Coronary artery (tissue), 2 donors: ENCODE data around the gene ZNF554.
A peak's percentile ranks its signal among the peaks of the same experiment; 100 is the strongest.

Experiments used
- DNase-seq: peaks from one replicate; pipeline ENCODE4 v3.0.0-alpha.2; 2017; ENCODE audit warnings: low spot score
- H3K27ac ChIP-seq, 2 donors: fragments of 200-600 bp; sonication (generic); one replicate each; pipeline ENCODE4 v1.5.1; 2016 to 2019
- H3K4me3 ChIP-seq: fragments of 200-600 bp; sonication (generic); 2 replicates; pipeline ENCODE4 v1.5.1; 2016; ENCODE audit warnings: mild to moderate bottlenecking, moderate library complexity
- CTCF ChIP-seq: fragments of 200-600 bp; sonication (generic); IDR thresholded peaks from one replicate; pipeline ENCODE4 v1.5.1; 2019; ENCODE audit warnings: antibody characterized with exemption

ZNF554 gene

DNA sequence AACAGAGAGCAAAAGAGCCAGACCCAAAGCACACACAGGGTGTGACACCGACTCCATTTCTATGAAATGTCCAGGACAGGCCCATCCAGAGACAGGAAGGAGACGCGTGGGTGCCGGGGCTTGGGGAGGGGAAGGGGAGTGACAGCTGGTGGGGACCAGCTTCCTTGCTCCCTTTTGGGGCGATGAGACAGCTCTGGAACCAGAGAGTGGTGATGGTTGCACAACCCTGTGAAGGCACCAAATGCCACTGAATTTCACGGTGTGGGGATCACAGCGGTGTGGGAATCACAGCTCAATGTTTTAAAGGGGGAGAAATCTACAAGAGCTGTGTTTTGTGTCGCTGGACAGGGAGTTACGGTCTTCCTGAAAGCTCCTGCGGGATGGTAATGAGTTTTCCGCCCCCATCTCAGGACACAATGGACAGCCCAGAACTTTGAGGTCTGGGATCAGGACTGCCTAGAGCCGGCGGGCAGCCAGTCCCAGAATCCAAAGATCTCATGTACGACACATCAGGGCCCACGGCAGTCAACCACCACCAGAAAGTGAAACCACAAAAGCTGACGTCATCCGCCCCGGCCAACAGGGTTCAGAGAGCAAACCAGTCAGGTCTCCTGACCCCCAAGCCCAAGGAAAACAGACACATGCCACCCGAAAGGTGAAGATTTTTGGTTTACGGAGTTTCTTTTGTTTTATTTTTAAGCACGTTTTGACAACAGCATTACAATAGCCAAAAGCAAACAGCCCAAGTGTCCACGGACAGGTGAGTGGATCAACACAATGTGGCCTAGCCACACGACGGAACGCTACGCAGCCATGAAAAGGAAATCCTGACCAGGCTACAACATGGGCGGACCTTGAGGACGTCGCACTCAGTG lies 43.9 kb upstream of the ZNF554 start:
- H3K27ac ChIP-seq, result peak overlapping the region; percentile 46 to 79
- no peak for DNase-seq
- H3K4me3 ChIP-seq, result peak overlapping the region; percentile 51
- TF ChIP-seq CTCF, result no peak

DNA sequence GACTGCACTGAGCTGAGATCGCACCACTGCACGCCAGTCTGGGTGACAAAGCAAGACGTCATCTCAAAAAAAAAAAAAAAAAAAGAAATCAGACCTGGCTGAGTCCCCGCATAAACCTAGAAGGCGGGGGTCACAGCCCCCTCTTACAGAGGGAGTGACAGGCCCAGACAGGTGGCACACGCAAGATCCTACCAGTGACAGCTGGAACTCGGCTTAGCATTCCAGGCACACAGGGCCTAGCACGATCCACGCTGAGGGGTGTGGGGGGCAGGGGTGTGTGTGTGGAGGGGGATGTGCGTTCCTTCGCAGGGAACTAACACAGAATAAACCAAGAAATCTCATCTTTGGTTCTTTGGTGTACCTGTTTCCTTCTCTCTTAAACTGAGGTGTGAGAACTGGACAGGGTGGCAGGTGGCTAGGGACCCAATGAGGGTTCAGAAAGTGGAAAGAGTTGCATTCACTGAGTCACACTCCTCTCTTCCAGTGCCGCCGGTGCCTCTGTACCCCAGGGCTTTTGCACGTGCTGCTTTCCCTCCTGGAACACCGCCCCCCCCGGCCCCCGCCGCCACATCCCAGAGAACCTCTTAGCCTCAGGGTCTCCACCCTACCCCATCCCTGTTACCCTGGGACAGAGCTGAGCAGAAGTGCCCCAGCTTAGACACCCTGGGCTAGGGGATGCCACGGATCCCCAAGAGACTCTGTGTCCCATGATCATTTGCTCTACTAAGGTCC lies 41.5 kb upstream of the ZNF554 start:
- DNase-seq, result no peak
- no peak overlapping the region for H3K27ac ChIP-seq
- no peak overlapping the region for H3K4me3 ChIP-seq
- no peak for TF ChIP-seq CTCF

- H3K4me3 ChIP-seq, result no peak overlapping the region
- DNase-seq, result no peak
- no peak for TF ChIP-seq CTCF
- H3K27ac ChIP-seq, result no peak overlapping the region
These were observed 40.4 kb upstream of the ZNF554 start for GRCh38 chr19:2779121-2779740.

GRCh38 chr19:2780284-2780683 lies 39.4 kb upstream of the ZNF554 start:
- Histone ChIP-seq H3K4me3 (no peak overlapping the region), H3K27ac (no peak overlapping the region)
- no peak for TF ChIP-seq CTCF
- DNase-seq, result no peak

DNA sequence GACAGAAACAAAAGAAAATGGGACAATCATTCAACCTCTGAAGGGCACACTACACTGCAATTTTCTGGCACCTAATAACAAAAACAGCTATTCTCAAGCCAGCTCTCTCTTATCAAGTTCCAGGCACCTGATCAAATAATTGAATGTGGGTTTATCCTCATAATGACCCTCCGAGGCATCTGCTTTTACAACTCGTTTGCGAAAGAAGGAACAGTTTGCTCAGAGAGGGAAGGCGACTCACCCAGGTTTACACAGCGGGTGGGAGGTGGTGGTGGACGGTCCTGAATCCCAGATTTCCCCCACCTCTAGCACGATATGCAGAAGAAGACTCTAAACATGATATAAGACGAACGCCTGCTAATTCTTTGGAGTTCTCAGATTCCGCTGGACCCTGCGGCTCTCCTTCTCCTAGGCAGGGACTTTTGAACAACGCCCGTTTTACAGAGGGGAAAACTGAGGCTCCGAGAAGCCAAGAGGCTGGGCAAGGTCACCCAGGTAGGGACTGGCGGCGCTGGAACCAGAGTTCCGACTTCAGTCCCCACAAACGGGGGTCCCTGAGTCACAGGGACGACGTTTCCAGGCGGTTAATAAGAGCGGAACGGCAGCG lies 37.2 kb upstream of the ZNF554 start:
- TF ChIP-seq CTCF, result no peak
- Histone ChIP-seq H3K4me3 (peak overlapping the region; percentile 89), H3K27ac (peak overlapping the region; percentile 88 to 93)
- DNase-seq, result no peak

DNA sequence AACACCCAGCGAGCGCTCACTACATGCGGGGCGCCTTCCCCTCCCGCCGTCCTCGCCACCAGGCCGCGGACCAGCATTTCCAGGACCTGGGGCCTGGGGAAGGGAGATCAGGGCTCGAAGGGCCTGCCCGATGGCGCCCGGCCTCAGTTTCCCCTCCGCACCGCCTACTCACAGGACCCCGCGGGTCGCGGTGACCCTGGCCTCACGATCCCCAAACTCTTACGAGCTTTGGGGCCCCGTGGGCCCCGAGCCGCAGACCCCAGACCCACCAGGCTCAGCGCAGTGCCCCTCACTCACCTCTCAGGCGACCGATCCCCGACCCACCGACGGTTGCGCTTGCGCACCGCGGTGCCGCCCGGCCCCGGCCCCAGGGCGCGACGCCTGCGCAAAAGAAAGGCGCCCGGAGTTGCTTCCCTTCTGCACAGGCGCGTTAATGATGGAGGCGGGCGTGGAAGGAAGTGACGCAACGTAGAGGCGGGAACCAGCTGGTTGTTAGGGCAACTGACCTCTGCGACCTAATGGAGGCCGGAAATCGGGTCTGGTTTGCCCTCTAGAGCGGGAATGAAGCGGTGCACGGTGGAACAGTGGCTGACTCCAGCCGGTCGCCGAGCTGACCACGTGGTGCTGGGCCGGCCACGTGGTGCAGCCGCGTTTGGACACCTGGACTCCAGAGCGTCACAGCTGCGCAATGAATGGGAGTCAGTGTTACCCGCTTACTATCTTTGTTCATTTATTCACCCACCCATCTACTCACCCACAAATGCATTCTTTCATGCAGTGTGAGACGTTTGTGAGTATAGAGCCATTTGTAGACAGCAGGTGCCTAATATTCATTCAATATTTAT lies 36.5 kb upstream of the ZNF554 start, which contains the start of gene SGTA:
TSS of gene SGTA (minus strand) at position 338 of the 845 bp plus-strand sequence. CDS start 14,205 bp downstream, outside the sequence.
- no peak for TF ChIP-seq CTCF
- DNase-seq, result peak; percentile 99
- Histone ChIP-seq H3K27ac (peak within 1 kb of the TSS; percentile 88 to 93), H3K4me3 (peak within 1 kb of the TSS; percentile 89)
